Esophagus squamous epithelium (tissue), 4 donors: ENCODE measurements around the gene GRHL1.

Experiments used
- CTCF ChIP-seq, 6 experiments: fragments of 450-650 bp in 4 of 6; fragments of 200-600 bp in 2 of 6; sonication (generic) in 2 of 6; IDR thresholded peaks; one replicate each; pipeline ENCODE4 v1.5.1; 2016 to 2019; ENCODE audit warnings: antibody characterized with exemption in 6 of 6, mild to moderate bottlenecking in 4 of 6, moderate library complexity in 4 of 6
- POLR2A ChIP-seq, 4 donors: fragments of 450-650 bp; IDR thresholded peaks; one replicate each; pipeline ENCODE4 v1.6.1; 2017; ENCODE audit warnings: antibody characterized with exemption in 4 of 4, mild to moderate bottlenecking in 4 of 4, moderate library complexity in 3 of 4

GRCh38 chr2:10028988-10029874, 77.7 kb downstream of the GRHL1 start:
- TF ChIP-seq CTCF (IDR thresholded peaks at IDR 0.05): no peak
- TF ChIP-seq POLR2A (IDR thresholded peaks at IDR 0.05): no peak
